Amniotic epithelial cell (primary cell): ENCODE data around the gene RBM19.

Source experiments
- DNase-seq: peaks from one replicate; pipeline ENCODE4 v3.0.0-alpha.2; 2010; ENCODE audit warnings: low read depth

The RBM19 gene

DNA sequence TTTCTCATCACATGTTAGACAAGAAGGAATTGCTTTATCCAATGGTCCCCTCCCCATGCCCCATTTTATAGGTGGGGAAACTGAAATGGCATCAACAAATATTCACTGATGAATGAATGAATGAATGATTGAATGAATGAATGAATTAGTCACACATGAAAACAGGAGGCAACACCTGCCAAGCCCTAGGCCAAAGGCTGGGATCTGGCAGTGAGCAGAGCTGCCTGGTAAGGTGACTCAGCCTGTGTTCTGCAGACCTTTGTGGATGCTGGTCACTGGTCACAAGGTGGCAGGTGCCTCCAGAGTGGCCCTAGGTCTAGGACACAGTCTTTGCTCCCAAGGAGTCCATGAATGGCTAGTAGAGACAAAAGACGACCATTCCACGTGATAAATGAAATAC, 188.4 kb downstream of the RBM19 start:
- no peak for DNase-seq

- no peak for DNase-seq
These were observed 189.6 kb downstream of the RBM19 start for GRCh38 chr12:113776536-113776935.

- DNase-seq, result no peak
These were observed 191.6 kb downstream of the RBM19 start for GRCh38 chr12:113774526-113774925.

- DNase-seq, result no peak
These were observed 193.6 kb downstream of the RBM19 start for GRCh38 chr12:113772505-113773030.

GRCh38 chr12:113770389-113770865, 195.7 kb downstream of the RBM19 start:
- DNase-seq, result no peak

DNA sequence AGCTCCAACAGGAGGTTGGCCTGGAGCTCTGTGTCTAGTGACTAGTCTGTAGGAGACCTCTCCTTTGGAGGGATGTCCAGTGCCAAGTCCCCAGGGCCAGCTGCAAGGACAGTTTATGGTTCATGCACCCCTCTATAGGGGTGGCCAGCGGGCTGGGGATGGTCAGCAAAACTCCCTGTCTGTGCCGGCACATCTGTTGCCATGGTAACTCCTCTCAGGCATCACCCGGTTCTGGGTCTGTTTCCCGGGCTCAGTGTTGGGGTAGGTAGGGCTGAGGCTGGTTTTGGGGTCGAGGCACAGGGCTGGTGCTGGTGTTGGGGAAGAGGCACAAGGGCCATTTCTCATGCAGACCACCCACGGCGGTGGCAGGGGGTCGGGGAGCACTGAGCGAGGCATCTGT, 196.8 kb downstream of the RBM19 start:
- no peak for DNase-seq

DNA sequence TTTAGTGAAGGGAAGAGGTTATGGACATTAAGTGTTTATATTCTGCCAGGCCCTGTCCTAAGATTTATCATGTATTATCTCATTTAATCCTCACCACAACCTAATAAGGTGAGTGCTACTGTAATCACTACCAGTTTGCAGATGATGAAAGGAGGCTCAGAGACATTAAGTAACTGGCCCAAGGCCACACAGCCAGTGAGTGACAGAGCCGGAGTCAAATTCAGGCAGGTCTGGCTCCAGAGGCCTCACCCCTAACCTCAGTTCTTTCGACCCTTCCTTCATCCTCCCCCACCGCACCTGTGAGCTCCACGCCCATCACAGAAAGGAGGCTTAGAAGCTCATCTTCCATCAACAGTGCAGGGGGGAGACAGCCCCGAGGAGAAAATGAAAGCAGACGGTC, 197.3 kb downstream of the RBM19 start:
- DNase-seq, result no peak

DNA sequence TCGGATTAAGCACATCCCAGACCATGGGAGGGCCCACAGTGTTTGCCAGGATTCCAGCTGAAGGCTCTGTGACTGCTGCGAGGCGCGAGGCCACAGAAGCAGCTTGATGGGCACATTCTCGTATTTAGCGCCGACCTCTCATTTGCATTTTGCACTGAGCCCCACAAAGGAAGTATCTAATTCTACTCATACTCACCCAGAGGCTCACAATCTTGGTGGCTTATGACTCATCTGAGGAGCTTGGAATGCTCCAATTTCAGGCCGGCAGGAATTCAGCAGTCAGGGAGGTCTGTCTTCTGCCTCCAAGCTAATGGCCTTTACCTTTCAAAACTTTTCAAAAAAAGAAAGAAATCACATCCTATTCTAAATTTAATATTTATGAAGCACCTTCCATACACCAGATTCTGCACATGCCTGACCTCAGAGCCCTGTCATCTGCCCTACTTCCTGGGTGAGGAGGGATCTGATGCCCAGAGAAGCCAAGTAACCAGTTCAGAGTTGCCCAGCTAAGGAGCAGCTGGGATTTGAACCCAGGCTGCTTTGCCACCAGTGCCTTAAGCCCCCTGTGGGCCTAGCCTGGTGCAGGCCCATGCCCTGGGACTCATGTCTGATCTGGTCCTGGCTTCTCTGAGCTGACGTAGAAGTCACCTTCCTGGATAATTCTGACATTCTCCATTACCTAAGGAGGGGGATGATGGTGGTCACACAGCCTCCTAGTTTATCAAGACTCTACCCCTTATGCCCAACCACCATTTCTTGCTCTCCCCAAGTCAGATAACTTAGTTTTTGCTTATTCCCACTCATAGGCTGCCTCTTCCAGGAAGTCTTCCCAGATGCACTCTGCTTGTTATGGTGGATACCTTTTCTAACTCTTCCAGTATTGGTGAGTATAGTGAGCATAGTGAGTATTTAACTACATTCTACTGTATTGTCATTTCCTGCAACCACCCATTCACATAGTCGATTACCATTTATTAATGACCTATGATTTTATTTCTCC, 198.9 kb downstream of the RBM19 start:
- DNase-seq, result peak; percentile 53
